ENCODE measurements around the gene SUMO3. TPM values are rescaled to one million over a fixed set of nuclear protein-coding genes. Genes with fewer than 3 reads are reported as not detected.
A peak's percentile ranks its signal among the peaks of the same experiment; 100 is the strongest.

Gene SUMO3
- total RNA-seq, 1 donor from 2014 or later: 73.9 TPM

- peak; percentile 87 for ATAC-seq
- intact Hi-C loops (cut with DNase I): no loop called here
- DNase-seq (ENCODE audit: missing footprints): peak; percentile 82
Measured at GRCh38 chr21:44792702-44793591, 24.9 kb downstream of the SUMO3 start.

GRCh38 chr21:44791993-44792392, 25.9 kb downstream of the SUMO3 start:
- intact Hi-C loops (cut with DNase I): no loop called here
- DNase-seq (ENCODE audit: missing footprints): no peak
- ATAC-seq: no peak

- no peak for ATAC-seq
- no peak for DNase-seq (ENCODE audit: missing footprints)
- intact Hi-C loops (cut with DNase I): no loop called here
Measured at GRCh38 chr21:44791246-44791645, 26.6 kb downstream of the SUMO3 start.

GRCh38 chr21:44790368-44790767, 27.5 kb downstream of the SUMO3 start:
- no peak for DNase-seq (ENCODE audit: missing footprints)
- ATAC-seq: no peak
- intact Hi-C loops (cut with DNase I): no loop called here

GRCh38 chr21:44789880-44790279, 28.0 kb downstream of the SUMO3 start:
- intact Hi-C loops (cut with DNase I): loop anchor here (10.0 kb wide), 1 partner anchor 275 kb away; no protein-coding TSS in a partner anchor

GRCh38 chr21:44785620-44786335, 32.1 kb downstream of the SUMO3 start:
- ATAC-seq (no peak), DNase-seq (ENCODE audit: missing footprints) (no peak)
- intact Hi-C loops (cut with DNase I): loop anchor here (10.0 kb wide), 1 partner anchor 271 kb away; no protein-coding TSS in a partner anchor

More at GRCh38 chr21:44789880-44790279, 28.0 kb downstream of the SUMO3 start:
- DNase-seq (ENCODE audit: missing footprints) (no peak), ATAC-seq (no peak)

GRCh38 chr21:44784810-44785209, 33.1 kb downstream of the SUMO3 start:
- no peak for ATAC-seq

GRCh38 chr21:44783020-44783696, 34.7 kb downstream of the SUMO3 start:
- ATAC-seq (no peak), DNase-seq (ENCODE audit: missing footprints) (no peak)
- intact Hi-C loops (cut with DNase I): loop anchor here (10.0 kb wide), 1 partner anchor 268 kb away; no protein-coding TSS in a partner anchor

More at GRCh38 chr21:44784810-44785209, 33.1 kb downstream of the SUMO3 start:
- DNase-seq (ENCODE audit: missing footprints): no peak
- intact Hi-C loops (cut with DNase I): loop anchor here (10.0 kb wide), 1 partner anchor 270 kb away; no protein-coding TSS in a partner anchor

GRCh38 chr21:44780767-44781459, 36.9 kb downstream of the SUMO3 start:
- ATAC-seq (no peak), DNase-seq (ENCODE audit: missing footprints) (no peak)
- intact Hi-C loops (cut with DNase I): loop anchor here (10.0 kb wide), 1 partner anchor 266 kb away; no protein-coding TSS in a partner anchor

GRCh38 chr21:44780137-44780502, 37.7 kb downstream of the SUMO3 start:
- no peak for ATAC-seq
- intact Hi-C loops (cut with DNase I): loop anchor here (10.0 kb wide), 1 partner anchor 265 kb away; no protein-coding TSS in a partner anchor
- no peak for DNase-seq (ENCODE audit: missing footprints)

- ATAC-seq (no peak), DNase-seq (ENCODE audit: missing footprints) (no peak)
- intact Hi-C loops (cut with DNase I): loop anchor here (10.0 kb wide), 1 partner anchor 265 kb away; no protein-coding TSS in a partner anchor
Measured at GRCh38 chr21:44779417-44780136, 38.3 kb downstream of the SUMO3 start.

- ATAC-seq (no peak), DNase-seq (ENCODE audit: missing footprints) (no peak)
- intact Hi-C loops (cut with DNase I): no loop called here
Measured at GRCh38 chr21:44778983-44779382, 38.9 kb downstream of the SUMO3 start.

- intact Hi-C loops (cut with DNase I): no loop called here
- DNase-seq (ENCODE audit: missing footprints) (no peak), ATAC-seq (no peak)
Measured at GRCh38 chr21:44778499-44778911, 39.4 kb downstream of the SUMO3 start.

GRCh38 chr21:44778094-44778493, 39.8 kb downstream of the SUMO3 start:
- ATAC-seq: no peak

GRCh38 chr21:44774972-44775371, 42.9 kb downstream of the SUMO3 start:
- intact Hi-C loops (cut with DNase I): no loop called here
- DNase-seq (ENCODE audit: missing footprints): no peak
- no peak for ATAC-seq

More at GRCh38 chr21:44778094-44778493, 39.8 kb downstream of the SUMO3 start:
- intact Hi-C loops (cut with DNase I): no loop called here
- DNase-seq (ENCODE audit: missing footprints): no peak

- intact Hi-C loops (cut with DNase I): no loop called here
- ATAC-seq (no peak), DNase-seq (ENCODE audit: missing footprints) (no peak)
Measured at GRCh38 chr21:44773291-44773932, 44.5 kb downstream of the SUMO3 start.

- DNase-seq (ENCODE audit: missing footprints): no peak
Measured at GRCh38 chr21:44771896-44772525, 45.9 kb downstream of the SUMO3 start.

More at GRCh38 chr21:44771896-44772525, 45.9 kb downstream of the SUMO3 start:
- no peak for ATAC-seq
- intact Hi-C loops (cut with DNase I): no loop called here
